Activated CD8-positive, alpha-beta T cell treated with anti-CD3 and anti-CD28 coated beads for 36 hours (primary cell): Measurements from ENCODE around the gene CFAP97D2. TPM values are rescaled to one million over a fixed set of nuclear protein-coding genes. Genes with fewer than 3 reads are reported as not detected.
"Not testable (repeated sequence)": the region's sequence is repeated elsewhere in the genome, so short reads cannot be mapped to it uniquely, and the experiment has no call there.

Source experiments
- ATAC-seq: fragments of 200-7000 bp; cut with Tn5 transposase; one replicate; pipeline ENCODE4 v1.10.0; 2021; ENCODE audit warnings: mild to moderate bottlenecking, moderate library complexity
- CTCF ChIA-PET: fragments of 350-600 bp; sonication (Branson Sonifier 250); formaldehyde crosslinking; loops from one replicate; lab custom pipeline; 2021; ENCODE audit warnings: antibody characterized with exemption; lab: Charles Lee
- POLR2A ChIA-PET: fragments of 350-600 bp; sonication (Branson Sonifier 250); formaldehyde crosslinking; loops from one replicate; lab custom pipeline; 2021; ENCODE audit warnings: antibody characterized with exemption; lab: Charles Lee
- DNase-seq: peaks from one replicate; pipeline ENCODE4 v3.0.0-alpha.2; 2020
- H3K27ac Mint-ChIP-seq: one replicate; pipeline ENCODE4 v1.8.0; 2021; ENCODE audit warnings: mild to moderate bottlenecking, mixed read lengths
- H3K27me3 Mint-ChIP-seq: one replicate; pipeline ENCODE4 v1.8.0; 2021; ENCODE audit warnings: mixed read lengths
- H3K36me3 Mint-ChIP-seq: one replicate; pipeline ENCODE4 v1.8.0; 2021; ENCODE audit warnings: low read depth, mixed read lengths
- H3K4me1 Mint-ChIP-seq: one replicate; pipeline ENCODE4 v1.8.0; 2021; ENCODE audit warnings: low read depth, mixed read lengths
- H3K4me3 Mint-ChIP-seq: one replicate; pipeline ENCODE4 v1.8.0; 2021; ENCODE audit warnings: mild to moderate bottlenecking, moderate library complexity, mixed read lengths
- H3K9me3 Mint-ChIP-seq: one replicate; pipeline ENCODE4 v1.8.0; 2021; ENCODE audit warnings: mixed read lengths
- CTCF ChIP-seq: fragments of 200-600 bp; IDR thresholded peaks from one replicate; pipeline ENCODE4 v1.8.0; 2022; ENCODE audit warnings: antibody characterized with exemption, mild to moderate bottlenecking
- intact Hi-C: fragments of 100-400 bp; cut with micrococcal nuclease; formaldehyde crosslinking; loops from one replicate; pipeline ENCODE4 v1.10.0; 2022
- total RNA-seq, 2 experiments: library from RNA; stranded (reverse); gene quantifications; one replicate each; pipeline ENCODE4 v1.2.3, GENCODE V29; 2021

The CFAP97D2 gene
- total RNA-seq, 2 experiments from 2014 or later = not detected

DNA sequence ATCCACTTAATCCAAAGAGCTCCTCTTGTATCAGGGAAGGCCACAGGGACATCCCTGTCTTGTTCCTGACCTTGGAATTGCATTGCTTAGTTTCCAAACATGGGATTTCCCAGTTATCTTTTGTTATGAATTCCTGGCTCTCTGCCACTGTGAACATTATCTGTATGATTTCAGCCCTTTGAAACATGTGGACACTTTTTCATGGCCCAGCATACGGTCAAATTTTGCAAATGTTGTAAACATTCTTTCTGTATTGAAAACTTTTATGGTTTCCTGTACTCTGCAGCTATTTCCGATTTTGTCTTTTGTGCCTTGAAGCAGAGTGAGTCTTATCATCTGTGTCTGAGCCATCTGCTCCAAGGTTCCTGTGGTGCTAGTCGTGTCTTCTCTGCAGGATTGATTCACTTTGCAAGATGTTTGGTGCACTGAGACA lies 4.5 kb upstream of the CFAP97D2 start:
- ATAC-seq (no peak), DNase-seq (no peak)
- Mint-ChIP-seq H3K4me1 (peaks cover 21% of the 10 kb centered on the region), H3K27ac (no peak overlapping the region), H3K9me3 (peaks cover 13% of the 10 kb centered on the region), H3K4me3 (no peak overlapping the region), H3K36me3 (peaks cover 4% of the 10 kb centered on the region), H3K27me3 (no peaks in the 10 kb centered on the region)
- ChIA-PET POLR2A (interaction anchor here (1.1 to 1.5 kb wide), 2 partner anchors 26 to 139 kb away, joined by 3 to 4 read pairs; no protein-coding TSS in a partner anchor), CTCF (interaction anchor here (1.2 kb wide), 2 partner anchors 14 to 57 kb away, joined by 3 read pairs; no protein-coding TSS in a partner anchor)
- intact Hi-C loops = no loop called here
- no peak for TF ChIP-seq CTCF

GRCh38 chr13:114176359-114176902 lies 2.6 kb upstream of the CFAP97D2 start:
- H3K27ac Mint-ChIP-seq, DNase-seq, H3K4me3 Mint-ChIP-seq, H3K36me3 Mint-ChIP-seq, POLR2A ChIA-PET, intact Hi-C loops, CTCF ChIA-PET, H3K27me3 Mint-ChIP-seq, ATAC-seq: not testable (repeated sequence)
- Mint-ChIP-seq H3K9me3 (peaks cover 13% of the 10 kb centered on the region), H3K4me1 (peaks cover 35% of the 10 kb centered on the region)

DNA sequence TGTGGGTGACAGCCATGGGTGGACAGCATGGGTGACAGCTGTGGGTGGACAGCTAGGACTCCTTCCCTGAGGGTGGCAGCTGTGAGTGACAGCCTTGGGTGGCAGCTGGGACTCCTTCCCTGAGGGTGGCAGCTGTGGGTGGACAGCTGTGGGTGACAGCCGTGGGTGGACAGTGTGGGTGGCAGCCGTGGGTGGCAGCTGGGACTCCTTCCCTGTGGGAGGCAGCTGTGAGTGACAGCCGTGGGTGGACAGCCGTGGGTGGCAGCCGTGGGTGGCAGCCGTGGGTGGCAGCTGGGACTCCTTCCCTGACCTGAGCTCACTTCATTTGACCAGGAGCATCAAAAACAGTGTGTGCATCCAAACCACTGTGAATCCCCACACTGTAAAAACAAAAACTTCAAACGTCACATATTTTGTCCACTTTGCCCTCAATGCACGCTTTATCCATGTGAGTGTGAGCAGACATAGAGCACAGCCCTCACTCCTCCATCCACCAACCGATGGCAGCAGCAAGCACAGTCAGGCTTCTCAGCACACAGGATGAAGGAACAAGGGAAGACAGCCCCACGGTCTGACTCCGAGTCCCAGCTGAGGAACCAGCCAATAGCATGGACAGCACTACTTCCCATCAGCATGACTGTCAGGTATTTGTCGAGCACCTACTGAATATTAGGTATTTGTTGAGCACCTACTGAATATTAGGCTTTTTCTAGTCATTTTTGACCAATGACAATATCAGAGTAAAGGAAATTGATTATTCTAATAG lies 1.6 kb upstream of the CFAP97D2 start:
- ChIA-PET POLR2A (interaction anchor here (2.1 kb wide), 1 partner anchor 112 kb away, joined by 6 read pairs; no protein-coding TSS in a partner anchor), CTCF (no interaction called here)
- Mint-ChIP-seq H3K36me3 (peaks cover 4% of the 10 kb centered on the region), H3K9me3 (peaks cover 11% of the 10 kb centered on the region), H3K27ac (no peak overlapping the region), H3K4me1 (peaks cover 35% of the 10 kb centered on the region), H3K4me3 (no peak overlapping the region), H3K27me3 (no peaks in the 10 kb centered on the region)
- no peak for TF ChIP-seq CTCF
- ATAC-seq = no peak
- DNase-seq = no peak
- intact Hi-C loops = no loop called here

DNA sequence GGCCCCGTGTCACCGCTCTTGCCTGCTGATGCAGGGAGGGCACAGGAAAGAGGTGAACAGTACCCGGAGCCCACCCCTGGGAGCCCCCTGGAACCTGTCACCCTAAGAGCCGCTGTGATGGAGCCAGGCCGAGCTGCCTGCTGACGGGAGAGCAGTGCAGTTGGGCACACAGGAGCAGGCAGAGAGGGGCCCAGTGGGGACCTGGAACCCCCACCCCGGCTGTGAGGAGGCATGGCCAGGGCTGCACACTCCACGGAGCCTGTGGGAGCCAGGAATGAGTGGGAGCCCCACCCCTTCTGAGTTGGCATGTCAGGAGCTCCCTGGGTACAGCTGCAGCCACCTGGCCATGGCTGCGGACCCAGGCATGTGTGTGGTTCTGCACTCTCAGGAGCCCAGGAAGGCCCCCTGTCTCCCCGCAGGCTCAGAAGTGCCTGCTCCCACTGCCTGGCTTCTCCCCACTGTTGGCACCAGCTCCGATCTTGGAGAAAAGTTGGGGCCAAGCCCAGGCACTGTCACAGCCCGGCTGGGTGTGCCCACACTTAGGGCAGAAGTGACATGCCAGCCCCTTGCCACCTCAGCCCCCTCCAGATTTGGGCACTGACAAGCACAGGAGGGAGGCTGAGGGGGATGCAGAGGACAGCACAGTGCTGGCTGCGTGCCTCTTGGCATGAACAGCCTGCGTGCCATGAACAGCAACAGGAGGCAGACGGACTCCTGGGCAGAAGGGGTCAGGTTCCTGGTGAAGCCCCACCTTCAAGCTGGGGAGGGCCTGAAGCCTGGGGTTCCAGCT lies 6.3 kb downstream of the CFAP97D2 start:
- CTCF ChIA-PET = no interaction called here
- no peak for ATAC-seq
- Mint-ChIP-seq H3K9me3 (no peaks in the 10 kb centered on the region), H3K4me3 (no peak overlapping the region), H3K36me3 (no peaks in the 10 kb centered on the region), H3K4me1 (peaks cover 8% of the 10 kb centered on the region), H3K27me3 (no peaks in the 10 kb centered on the region), H3K27ac (no peak overlapping the region)
- no peak for TF ChIP-seq CTCF
- POLR2A ChIA-PET = no interaction called here
- intact Hi-C loops = no loop called here
- DNase-seq = no peak

DNA sequence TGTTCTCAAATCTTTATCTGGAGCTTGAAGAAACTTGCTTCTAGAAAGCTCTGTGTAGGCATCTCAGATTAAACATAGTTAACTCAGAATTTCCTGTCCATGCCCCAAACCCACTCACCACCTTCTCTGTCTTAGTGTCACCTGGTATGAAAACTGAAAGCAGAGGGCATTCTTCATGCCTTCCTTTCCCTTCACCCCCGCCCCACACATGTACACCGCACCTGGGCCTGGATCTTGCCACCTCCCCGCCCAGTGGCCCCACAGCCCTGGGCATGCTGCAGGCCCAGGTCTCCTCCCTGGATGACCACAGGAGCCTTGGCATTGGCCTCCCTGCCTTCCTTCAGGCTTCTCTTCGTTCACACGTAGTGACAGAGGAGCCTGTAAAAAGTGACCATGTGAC lies 15.8 kb downstream of the CFAP97D2 start:
- Mint-ChIP-seq H3K4me3 (no peak overlapping the region), H3K36me3 (no peaks in the 10 kb centered on the region), H3K4me1 (peaks cover 19% of the 10 kb centered on the region), H3K27ac (peak overlapping the region; percentile 70), H3K9me3 (no peaks in the 10 kb centered on the region), H3K27me3 (no peaks in the 10 kb centered on the region)
- ChIA-PET CTCF (interaction anchor here (0.9 kb wide), 1 partner anchor 52 kb away, joined by 3 read pairs; no protein-coding TSS in a partner anchor), POLR2A (interaction anchor here (1.0 kb wide), 1 partner anchor 46 kb away, joined by 4 read pairs; no protein-coding TSS in a partner anchor)
- TF ChIP-seq CTCF = no peak
- ATAC-seq (peak; percentile 93), DNase-seq (peak; percentile 53)
- intact Hi-C loops = no loop called here
